ENCODE data around the gene GET3. TPM values are rescaled to one million over a fixed set of nuclear protein-coding genes. Genes with fewer than 3 reads are reported as not detected.
A peak's percentile ranks its signal among the peaks of the same experiment; 100 is the strongest.

GET3 gene
- total RNA-seq, 4 donors from 2014 or later: 70.7 to 88.8 (median 83.3) TPM

GRCh38 chr19:12727745-12728433 is 9.4 kb upstream of the GET3 start:
- Histone ChIP-seq H3K36me3 (peaks cover 28% of the 10 kb centered on the region in 2 donors), H3K27ac (no peak overlapping the region), H3K4me1 (peaks cover 18 to 21% of the 10 kb centered on the region in 2 donors), H3K4me3 (replicated peaks in 1 of 3) (no peak overlapping the region), H3K27me3 (no peaks in the 10 kb centered on the region), H3K9me3 (no peaks in the 10 kb centered on the region)
- intact Hi-C loops (cut with DNase I): no loop called here
- WGBS, 2 donors: 96 to 98% methylated on average over 8 to 9 of the region's 9 CpGs
- no peak for DNase-seq
- TF ChIP-seq POLR2A (IDR thresholded peaks at IDR 0.05) (no peak), CTCF (IDR thresholded peaks at IDR 0.05) (no peak)

GRCh38 chr19:12730064-12730463 is 7.2 kb upstream of the GET3 start:
- WGBS, 2 donors: 85 to 96% methylated on average over 3 of the region's 3 CpGs
- intact Hi-C loops (cut with DNase I): no loop called here

GRCh38 chr19:12731337-12731736 is 6.0 kb upstream of the GET3 start:
- Histone ChIP-seq H3K36me3 (peaks cover 28% of the 10 kb centered on the region in 2 donors), H3K27me3 (no peaks in the 10 kb centered on the region), H3K4me1 (peaks cover 19 to 25% of the 10 kb centered on the region in 2 donors), H3K4me3 (replicated peaks in 1 of 3) (no peak overlapping the region), H3K9me3 (no peaks in the 10 kb centered on the region), H3K27ac (no peak overlapping the region)
- DNase-seq: no peak
- intact Hi-C loops (cut with DNase I): no loop called here
- TF ChIP-seq POLR2A (IDR thresholded peaks at IDR 0.05) (no peak), CTCF (IDR thresholded peaks at IDR 0.05) (no peak)
- 93 to 94% methylated on average over 15 to 24 of the region's 24 CpGs for WGBS, 2 donors

More at GRCh38 chr19:12730064-12730463, 7.2 kb upstream of the GET3 start:
- DNase-seq: no peak
- no peaks in the 10 kb centered on the region for H3K9me3 ChIP-seq
- H3K36me3 ChIP-seq: peaks cover 28% of the 10 kb centered on the region in 2 donors
- H3K27ac ChIP-seq: no peak overlapping the region
- no peak for TF ChIP-seq CTCF (IDR thresholded peaks at IDR 0.05)
- TF ChIP-seq POLR2A (IDR thresholded peaks at IDR 0.05): no peak
- peaks cover 19 to 21% of the 10 kb centered on the region in 2 donors for H3K4me1 ChIP-seq
- no peak overlapping the region for H3K4me3 ChIP-seq (replicated peaks in 1 of 3)
- no peaks in the 10 kb centered on the region for H3K27me3 ChIP-seq

- peak in 1 of 2 donors; percentile 6 for DNase-seq
- H3K4me3 ChIP-seq (replicated peaks in 1 of 3): peak overlapping the region; percentile 67 to 97 (median 89)
- H3K4me1 ChIP-seq: peaks cover 24 to 36% of the 10 kb centered on the region in 2 donors
- TF ChIP-seq POLR2A (IDR thresholded peaks at IDR 0.05) (no peak), CTCF (IDR thresholded peaks at IDR 0.05) (no peak)
- 0 to 1% methylated on average over 12 to 15 of the region's 15 CpGs for WGBS, 2 donors
- H3K27me3 ChIP-seq: no peaks in the 10 kb centered on the region
- intact Hi-C loops (cut with DNase I): no loop called here
- H3K27ac ChIP-seq: peak overlapping the region; percentile 86 to 91 (median 90)
- no peaks in the 10 kb centered on the region for H3K9me3 ChIP-seq
- peaks cover 25 to 26% of the 10 kb centered on the region in 2 donors for H3K36me3 ChIP-seq
Measured at GRCh38 chr19:12733369-12734214, 3.7 kb upstream of the GET3 start.

Measured in thyroid gland (tissue), 4 donors.